Measurements from ENCODE around the gene LAPTM5. TPM values are rescaled to one million over a fixed set of nuclear protein-coding genes. Genes with fewer than 3 reads are reported as not detected.

The LAPTM5 gene
- total and polyA plus RNA-seq, 10 of the 15 experiments (the other 5 are each of a cell fraction or from before 2014, with no cell fraction given): 24.1 to 1,034 (median 687) TPM

GRCh38 chr1:30714536-30715090 lies 43.0 kb downstream of the LAPTM5 start:
- intact Hi-C loops (cut with micrococcal nuclease; ENCODE audit: unreplicated experiment): no loop called here
- DNase-seq (ENCODE audit: low read depth, low spot score) (no peak), ATAC-seq (no peak), FAIRE-seq (no peak)
- RAD21 ChIA-PET (ENCODE audit: unreplicated experiment): no interaction called here
- POLR2A ChIA-PET: no interaction called here
- in situ Hi-C loops (cut with MboI): loop anchor here (5.0 kb wide), 1 partner anchor 198 kb away; no protein-coding TSS in a partner anchor
- no peaks in the 10 kb centered on the region for H4K20me1 ChIP-seq (ENCODE audit: control insufficient read depth, insufficient read depth)
- H3K36me3 ChIP-seq (ENCODE audit: control insufficient read depth in 2 of 2, insufficient read depth in 2 of 2, low read length in 1 of 2): no peaks in the 10 kb centered on the region; a peak in 1 of 4 replicates
- peaks cover 10% of the 10 kb centered on the region for H3K4me1 ChIP-seq (ENCODE audit: control insufficient read depth, insufficient read depth, low read length)
- H3K9me3 ChIP-seq (replicated peaks; ENCODE audit: control insufficient read depth, insufficient read depth, low read length): peaks cover 7% of the 10 kb centered on the region; the same call in 2 of the 3 replicates
- no peak overlapping the region for H3K9ac ChIP-seq (ENCODE audit: control insufficient read depth, insufficient read depth, low read length)
- no peak overlapping the region for H3K27ac ChIP-seq (ENCODE audit: control insufficient read depth, insufficient read depth)
- peaks cover 3% of the 10 kb centered on the region for H3K79me2 ChIP-seq (ENCODE audit: control insufficient read depth, insufficient read depth, low read length)
- no peaks in the 10 kb centered on the region; a peak in 2 of 4 replicates for H3K27me3 ChIP-seq (replicated peaks in 1 of 2; ENCODE audit: control insufficient read depth in 2 of 2, insufficient read depth in 2 of 2, low read length in 1 of 2)
- WGBS (ENCODE audit: insufficient coverage, insufficient replicate concordance, low lambda C conversion rate, missing lambda C conversion rate): 55% methylated on average over 8 of the region's 8 CpGs
- H2AFZ ChIP-seq (ENCODE audit: control insufficient read depth, low read depth, low read length): no peak overlapping the region
- CTCF ChIA-PET: no interaction called here
- no peak overlapping the region for H3K4me2 ChIP-seq (ENCODE audit: control insufficient read depth, insufficient read depth)
- SMC1A ChIA-PET (ENCODE audit: uncharacterized antibody, unreplicated experiment): no interaction called here
- no TSS peak for BruUV-seq (replicated peaks)
- no peak overlapping the region for H3K4me3 ChIP-seq
- TF ChIP-seq WRNIP1 (IDR thresholded peaks at IDR 0.05; ENCODE audit: borderline replicate concordance, low read depth, low read length) (no peak), HDAC2 (IDR thresholded peaks at IDR 0.05) (no peak), RAD51 (IDR thresholded peaks at IDR 0.05) (no peak), CREM (IDR thresholded peaks at IDR 0.05; ENCODE audit: low read depth) (no peak), ZNF687 (IDR thresholded peaks at IDR 0.05) (no peak), ATF2 (IDR thresholded peaks at IDR 0.05; ENCODE audit: low read length) (no peak), ZBTB40 (IDR thresholded peaks at IDR 0.05; ENCODE audit: borderline replicate concordance) (no peak), NFYA (IDR thresholded peaks at IDR 0.05; ENCODE audit: borderline replicate concordance, low read depth, low read length) (no peak), GABPA (IDR thresholded peaks at IDR 0.05; ENCODE audit: low read depth) (no peak), NFYB (IDR thresholded peaks at IDR 0.05; ENCODE audit: insufficient read depth, low read depth, low read length) (no peak), SP1 (IDR thresholded peaks at IDR 0.05; ENCODE audit: low read depth, low read length) (no peak), CHD1 (IDR thresholded peaks at IDR 0.05; ENCODE audit: low read depth, low read length) (no peak), IRF4 (IDR thresholded peaks at IDR 0.05; ENCODE audit: low read depth, low read length) (no peak)
- TF ChIP-seq, protein P1, sequence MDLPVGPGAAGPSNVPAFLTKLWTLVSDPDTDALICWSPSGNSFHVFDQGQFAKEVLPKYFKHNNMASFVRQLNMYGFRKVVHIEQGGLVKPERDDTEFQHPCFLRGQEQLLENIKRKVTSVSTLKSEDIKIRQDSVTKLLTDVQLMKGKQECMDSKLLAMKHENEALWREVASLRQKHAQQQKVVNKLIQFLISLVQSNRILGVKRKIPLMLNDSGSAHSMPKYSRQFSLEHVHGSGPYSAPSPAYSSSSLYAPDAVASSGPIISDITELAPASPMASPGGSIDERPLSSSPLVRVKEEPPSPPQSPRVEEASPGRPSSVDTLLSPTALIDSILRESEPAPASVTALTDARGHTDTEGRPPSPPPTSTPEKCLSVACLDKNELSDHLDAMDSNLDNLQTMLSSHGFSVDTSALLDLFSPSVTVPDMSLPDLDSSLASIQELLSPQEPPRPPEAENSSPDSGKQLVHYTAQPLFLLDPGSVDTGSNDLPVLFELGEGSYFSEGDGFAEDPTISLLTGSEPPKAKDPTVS (IDR thresholded peaks at IDR 0.05; ENCODE audit: low read depth, low read length): no peak

All from GM12878 (cell line).